ENCODE results near the gene AGPS.
"Not testable (repeated sequence)": the region's sequence is repeated elsewhere in the genome, so short reads cannot be mapped to it uniquely, and the experiment has no call there.

AGPS gene

DNA sequence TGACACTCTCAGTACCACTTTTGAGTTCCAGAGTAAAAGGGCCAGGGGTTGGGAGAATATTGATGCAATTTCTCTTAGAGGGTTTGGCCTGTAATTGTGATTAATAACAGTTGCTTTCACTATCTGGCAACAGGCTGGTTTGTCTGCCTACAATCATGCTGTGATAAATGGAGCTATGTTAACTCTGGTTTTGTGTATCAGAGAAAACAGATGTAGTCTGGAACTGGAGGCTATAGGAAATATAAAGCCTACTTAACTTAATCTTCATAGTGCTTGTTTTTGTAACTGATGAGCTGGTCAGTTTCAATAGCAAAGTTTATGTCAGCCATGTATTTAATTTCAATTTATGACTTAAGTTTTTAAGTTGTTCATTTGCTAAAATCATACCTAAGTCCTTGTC, 138.0 kb downstream of the AGPS start:
- DNase-seq (ENCODE audit: low read depth), result no peak

DNA sequence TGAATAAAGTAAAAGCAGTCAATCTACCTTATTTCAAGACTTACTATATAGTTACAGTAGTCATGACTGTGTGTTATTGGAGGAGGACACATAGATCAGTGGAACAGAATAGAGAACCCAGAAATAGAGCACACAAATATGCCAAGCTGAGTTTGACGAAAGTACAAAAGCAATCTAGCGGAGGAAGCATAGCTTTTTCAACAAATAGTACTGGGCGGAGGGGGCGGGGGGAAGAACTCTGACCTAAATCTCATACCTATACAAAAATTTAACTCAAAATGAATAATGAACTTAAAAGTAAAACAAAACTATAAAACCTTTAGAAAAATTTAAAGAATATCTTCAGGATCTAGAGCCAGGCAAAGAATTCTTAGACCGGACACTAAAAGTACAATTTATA, 139.1 kb downstream of the AGPS start:
- no peak for DNase-seq (ENCODE audit: low read depth)

DNA sequence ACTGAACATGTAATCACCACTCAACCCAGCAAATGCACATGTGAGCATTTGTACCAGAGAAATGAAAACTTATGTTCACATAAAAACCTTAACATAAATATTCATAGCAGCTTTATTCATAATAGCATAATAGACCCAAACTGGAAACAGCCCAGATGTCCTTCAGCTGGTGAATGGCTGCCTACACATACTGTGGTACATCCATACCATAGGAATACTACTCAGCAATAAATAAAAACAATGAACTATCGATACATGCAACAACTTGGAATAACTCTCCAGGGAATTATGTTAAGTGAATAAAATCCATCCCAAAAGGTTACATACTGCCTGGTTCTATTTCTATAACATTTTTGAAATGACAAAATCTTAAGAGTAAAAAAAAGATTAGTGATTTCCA, 140.0 kb downstream of the AGPS start:
- DNase-seq (ENCODE audit: low read depth), result no peak

DNA sequence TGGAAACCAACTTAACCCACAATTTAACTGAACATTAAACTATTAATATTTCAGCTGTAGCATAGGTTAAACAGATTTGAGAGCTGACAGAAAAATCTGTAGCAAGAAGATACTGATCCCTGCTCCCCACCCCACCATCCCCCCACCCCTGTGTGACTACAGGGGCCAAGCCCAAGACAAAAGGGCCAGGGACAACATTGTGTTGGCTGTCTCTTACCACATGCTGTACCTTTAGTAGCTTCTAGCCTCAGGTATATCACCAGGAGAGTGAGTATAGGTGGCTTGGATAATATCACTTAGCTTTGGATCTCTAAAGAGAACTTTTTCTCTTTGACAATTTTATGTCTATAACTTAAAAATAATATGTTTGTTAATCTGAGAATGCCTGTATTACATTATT, 140.7 kb downstream of the AGPS start:
- no peak for DNase-seq (ENCODE audit: low read depth)

DNA sequence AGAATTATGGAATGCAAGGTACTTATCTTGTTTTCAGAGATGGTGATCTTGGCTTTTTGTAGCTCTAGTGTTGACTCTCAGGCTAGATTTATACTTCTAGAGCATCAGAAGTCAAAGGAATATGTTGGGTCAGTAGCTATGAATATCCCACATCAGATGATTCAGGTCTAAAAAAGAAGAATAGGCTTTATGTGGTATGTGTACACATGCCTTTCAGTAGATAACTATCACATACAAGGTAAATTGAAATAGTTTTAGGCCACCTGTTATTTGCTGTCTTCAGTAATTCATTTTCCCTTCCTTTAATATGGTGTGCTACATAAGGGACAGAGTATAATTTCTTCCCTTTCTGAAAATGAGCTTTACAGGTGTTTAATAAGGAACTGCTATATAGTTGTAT, 142.4 kb downstream of the AGPS start:
- DNase-seq (ENCODE audit: low read depth), result no peak

DNA sequence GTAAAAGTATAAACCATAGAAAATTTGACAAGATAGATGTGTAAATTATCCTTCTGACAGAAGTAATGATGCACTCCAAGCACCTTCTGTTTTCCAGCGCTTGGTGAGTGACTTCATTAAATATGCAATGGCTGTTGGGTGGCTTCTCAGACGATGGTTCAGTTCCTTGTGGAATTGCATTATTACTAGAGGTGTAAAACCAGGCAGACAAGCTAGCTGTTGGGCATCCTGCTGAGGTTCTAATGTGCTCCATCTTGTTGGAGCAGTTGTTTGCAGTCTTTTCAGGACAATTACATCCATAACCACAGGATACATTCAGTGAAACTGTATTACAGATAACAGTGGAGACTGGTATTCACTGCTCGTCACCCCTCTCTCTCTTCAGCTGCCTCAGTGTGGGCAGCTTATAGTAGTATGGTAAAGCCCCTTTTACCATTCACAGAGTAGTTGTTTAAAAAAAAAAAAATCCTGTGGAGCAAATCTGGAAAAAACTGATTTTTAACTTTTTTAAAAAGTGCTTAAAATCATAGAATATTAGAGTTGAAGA, 143.5 kb downstream of the AGPS start:
- DNase-seq (ENCODE audit: low read depth), result no peak

DNA sequence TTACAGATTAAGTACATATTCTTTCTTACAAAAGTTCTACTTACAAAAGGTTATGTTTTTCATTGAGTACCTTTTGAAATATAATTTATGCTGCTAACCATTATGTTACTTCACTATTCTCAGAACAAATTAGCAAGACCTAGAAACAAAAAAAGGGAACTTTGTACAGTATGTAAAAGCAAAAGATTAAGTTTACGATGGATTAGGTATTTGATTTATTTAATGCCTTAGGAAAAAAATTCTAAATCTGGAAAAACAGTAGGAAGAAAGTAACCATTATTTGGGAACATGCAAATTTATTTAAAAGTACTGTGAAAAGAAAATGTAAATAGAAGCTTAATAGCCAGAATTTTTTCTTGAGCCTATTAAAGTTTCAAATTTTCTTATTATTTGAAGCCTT, 144.6 kb downstream of the AGPS start:
- no peak for DNase-seq (ENCODE audit: low read depth)

DNA sequence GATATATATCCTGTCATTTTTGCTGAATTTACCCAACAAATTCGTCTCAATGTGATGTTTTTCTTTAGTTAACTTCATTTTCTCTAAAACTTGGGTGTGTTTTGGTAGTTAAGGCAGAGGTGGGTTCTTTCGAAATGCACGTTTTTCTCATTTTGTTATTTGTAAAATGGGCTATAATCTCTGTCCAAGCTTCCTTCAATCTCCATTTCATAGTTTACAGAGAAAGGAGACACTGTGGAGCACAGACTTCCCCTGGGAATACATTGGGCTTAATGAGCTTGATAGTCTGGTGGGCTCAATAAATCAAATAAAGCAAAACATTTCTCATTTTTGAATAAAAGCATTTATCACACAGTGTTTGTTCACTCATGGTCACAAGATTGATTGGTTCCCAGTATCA, 145.1 kb downstream of the AGPS start:
- DNase-seq (ENCODE audit: low read depth), result no peak

DNA sequence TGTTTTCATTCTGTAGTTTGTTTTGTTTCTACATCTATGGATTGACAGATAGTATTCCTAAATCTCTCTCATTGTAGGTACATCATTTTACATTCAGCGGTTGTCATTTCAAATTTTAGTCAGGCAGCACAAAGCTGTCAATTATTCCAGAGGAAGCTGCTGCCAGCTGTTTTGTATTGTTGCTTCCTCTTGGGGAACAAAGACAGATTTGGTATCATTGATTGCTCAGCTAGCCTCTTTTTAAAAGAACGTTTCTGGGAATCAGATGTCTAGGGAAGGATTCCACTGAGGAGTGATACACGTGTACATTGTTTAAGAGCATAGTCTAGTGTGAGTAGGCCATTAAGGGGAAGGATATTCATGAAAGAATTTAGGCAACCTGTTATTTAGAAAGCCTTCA, 145.8 kb downstream of the AGPS start:
- no peak for DNase-seq (ENCODE audit: low read depth)

DNA sequence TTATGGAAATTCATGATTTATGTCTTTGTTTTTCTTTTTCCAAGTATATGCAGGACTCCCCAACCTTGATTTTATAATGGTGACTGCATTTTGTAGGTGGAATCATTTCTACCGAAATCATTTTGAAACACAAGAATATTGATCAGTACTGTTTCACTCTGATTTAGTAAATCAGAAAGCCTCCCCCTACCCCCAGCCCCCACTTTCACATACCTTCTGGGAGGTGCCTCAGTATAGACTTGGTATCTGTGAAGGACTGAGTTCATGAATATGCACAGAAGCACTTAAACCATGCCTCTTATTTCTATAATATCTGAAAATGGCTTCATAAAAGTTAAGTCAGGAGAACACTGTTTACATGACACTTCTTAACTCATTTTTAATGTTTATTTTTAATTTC, 147.7 kb downstream of the AGPS start:
- DNase-seq (ENCODE audit: low read depth), result no peak

DNA sequence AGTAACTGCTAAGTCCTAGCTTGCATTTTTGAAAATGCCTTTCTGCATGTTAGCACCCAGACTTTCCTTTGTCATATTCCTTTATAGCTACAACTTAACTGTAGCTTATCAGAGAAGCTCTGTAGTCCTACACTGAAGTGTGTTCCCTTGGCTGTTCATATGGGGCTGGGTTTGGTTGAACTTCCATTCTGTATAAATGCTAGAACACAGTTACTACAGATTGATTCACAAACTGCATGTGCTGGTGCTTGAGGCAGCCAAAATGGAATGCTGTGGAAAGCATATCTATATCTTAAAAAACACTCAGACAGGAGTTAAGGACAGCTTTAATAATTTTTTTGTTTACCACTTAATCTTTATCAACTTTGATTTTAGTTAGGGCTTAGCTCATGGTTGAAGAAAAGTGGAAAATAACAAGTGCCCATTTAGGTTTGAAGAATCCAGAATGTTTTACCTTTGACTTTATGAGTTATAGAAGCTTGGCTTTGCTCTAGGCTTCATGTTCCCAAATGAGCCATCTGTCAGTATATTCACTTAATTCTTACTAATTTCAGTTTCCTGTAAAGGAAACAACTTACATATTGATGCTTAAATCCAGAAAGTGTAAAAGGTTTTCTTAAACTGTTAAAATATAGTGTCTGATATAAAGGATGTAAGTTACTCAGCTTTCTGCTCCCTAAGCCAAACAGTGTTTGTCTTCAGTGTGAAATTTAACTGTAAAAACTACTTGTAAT, 148.9 kb downstream of the AGPS start:
- no peak for DNase-seq (ENCODE audit: low read depth)

DNA sequence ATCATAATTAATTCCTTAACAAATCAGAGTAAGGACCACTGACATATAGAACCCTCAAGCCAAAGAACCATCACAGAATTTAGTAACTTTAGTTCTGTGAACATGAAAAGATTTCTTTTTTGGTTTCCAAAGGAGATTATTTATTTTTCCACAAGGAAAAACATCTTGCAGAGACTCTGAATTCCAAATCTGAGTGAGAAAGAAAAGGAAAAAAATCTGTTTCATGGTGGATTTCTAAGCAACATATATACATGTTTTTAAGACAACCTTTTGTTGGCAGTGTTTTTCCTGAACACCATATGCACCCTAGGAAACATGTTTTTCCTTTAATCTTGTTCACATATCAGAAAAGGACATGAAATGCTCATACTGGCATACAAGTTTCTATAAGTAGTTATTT, 149.8 kb downstream of the AGPS start:
- no peak for DNase-seq (ENCODE audit: low read depth)

DNA sequence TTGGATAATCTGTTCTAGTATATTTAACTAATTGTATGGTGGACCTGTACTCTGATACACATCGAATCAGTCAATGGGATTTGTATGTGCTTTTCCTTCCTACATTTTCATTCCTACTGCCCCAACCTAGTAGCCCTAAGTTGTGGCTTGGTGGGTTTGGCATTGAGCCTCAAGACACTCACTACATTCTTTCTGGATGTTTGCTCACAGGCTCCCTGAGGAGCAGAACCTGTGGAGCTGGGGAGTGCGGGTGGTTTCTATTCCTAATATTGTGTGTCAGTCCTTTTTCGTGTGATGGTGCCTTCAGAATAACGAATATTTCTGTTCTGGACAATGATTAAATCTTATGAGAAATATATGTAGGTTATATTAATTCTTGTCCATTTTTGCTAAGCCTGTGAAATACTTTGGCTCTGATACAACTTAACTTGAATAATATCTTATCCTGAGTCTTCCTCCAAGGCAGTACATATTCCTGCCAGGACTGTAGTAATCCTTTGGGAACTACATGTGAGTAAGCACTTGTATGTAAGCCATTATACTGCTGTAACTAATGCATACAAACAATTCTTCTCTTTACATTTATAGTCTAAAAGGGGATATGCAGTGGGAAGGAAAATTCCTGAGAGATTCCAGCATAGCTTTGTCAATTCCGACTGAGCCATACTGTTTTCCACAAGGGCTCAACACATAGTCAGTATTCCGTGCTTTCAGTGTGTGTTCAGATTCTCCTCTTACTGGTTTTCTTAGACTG, 150.6 kb downstream of the AGPS start:
- DNase-seq (ENCODE audit: low read depth), result no peak

DNA sequence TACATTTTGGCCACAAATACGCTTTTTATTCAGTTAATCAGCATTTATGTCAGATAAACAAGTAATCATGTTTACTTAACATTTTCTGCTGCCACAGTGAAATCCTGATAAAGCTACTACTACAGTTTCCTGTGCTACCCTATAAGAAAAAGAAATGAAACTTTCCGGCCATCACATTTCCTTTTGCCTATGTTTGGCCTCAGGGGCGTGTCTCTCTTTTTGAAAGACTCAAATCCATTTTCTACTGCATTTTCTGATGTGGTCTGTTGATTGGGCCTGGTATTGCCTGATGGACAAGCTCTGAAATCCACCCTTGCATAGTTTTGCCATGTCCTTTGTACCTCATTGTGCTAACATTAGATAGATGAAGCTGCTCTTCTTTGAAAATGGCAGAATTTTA, 152.6 kb downstream of the AGPS start:
- no peak for DNase-seq (ENCODE audit: low read depth)

DNA sequence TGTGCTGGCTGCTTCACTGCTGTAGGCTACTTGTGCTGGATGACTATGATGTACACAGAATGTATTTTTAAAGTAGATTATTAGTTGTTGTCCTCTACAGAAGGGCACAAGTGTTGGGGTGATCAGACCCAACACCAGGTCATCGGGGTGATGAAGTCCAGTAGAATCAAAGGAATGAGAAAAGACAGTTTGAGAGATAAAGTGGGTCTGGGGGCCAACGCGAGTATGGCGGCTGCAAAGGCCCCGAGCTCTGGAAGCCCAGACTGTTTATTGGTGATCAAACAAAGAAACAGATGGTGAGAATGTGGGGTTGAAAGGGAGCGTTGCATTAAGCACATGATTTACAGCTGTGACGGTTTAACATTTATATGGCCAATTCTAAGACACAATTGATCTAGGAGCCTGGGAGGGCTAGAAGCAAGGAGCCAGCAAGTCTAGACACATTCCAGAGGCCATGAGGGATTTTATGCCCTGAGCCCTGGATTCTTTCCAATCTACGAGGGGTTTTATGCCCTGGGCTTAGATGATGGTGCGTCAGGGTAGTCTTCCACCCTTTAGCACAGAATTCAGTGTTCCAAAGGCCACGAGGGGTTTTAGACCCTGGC, 153.5 kb downstream of the AGPS start:
- no peak for DNase-seq (ENCODE audit: low read depth)

DNA sequence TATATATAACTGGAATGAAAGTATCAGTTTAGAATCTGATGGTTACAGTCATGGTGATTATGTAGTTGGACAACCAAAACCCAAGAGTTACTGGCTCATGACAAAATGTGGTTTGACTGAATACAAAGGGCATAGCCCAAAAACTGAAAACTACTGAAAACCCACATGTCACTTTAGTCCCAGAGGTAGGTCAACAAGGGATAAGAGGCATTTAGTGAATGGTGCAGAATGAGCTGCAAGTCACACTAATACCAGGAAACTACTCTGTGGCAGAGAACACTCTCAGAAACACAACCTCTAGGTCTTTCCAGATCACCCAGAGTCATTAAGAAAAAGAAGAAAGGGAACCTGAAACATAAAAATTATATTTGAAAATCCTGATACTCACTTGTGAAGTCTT, 154.5 kb downstream of the AGPS start:
- no peak for DNase-seq (ENCODE audit: low read depth)

DNA sequence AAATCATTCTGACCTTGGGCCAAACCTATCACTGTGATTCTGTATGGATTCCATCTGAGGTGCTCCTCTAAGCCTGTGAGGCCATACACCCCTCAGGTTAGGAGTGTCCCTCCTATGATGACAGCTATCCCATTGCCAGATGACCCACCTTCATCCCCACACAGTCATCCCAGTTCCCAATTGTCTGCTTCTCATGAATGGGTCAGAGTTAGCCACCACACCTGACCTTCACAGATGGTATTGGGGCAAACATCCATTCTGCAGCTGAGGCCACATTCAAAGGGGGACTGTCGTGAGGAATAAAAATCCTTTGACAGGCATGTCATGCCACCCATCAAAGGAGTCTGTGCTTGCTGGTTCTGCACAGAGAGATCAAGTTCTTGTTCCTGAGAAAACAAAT, 155.2 kb downstream of the AGPS start:
- no peak for DNase-seq (ENCODE audit: low read depth)

DNA sequence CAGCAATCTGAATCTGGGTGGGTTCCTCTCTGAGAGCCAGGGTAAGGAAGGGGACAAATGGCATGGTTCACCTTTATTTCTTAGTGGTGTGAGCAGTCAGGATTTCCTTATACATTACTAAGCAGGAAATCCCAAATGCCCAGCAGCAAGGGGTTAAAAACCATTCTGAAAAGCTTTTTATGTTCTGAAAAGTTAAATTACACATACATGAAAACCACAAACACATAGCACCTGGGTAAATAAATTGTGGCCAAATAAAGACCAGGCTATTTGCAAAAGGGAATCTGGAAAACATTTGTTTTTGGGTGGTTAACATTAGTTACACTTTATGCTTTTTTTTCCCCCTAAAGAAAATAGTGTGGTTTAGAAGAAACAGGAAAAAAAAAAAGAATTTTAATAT, 156.1 kb downstream of the AGPS start:
- no peak for DNase-seq (ENCODE audit: low read depth)

DNA sequence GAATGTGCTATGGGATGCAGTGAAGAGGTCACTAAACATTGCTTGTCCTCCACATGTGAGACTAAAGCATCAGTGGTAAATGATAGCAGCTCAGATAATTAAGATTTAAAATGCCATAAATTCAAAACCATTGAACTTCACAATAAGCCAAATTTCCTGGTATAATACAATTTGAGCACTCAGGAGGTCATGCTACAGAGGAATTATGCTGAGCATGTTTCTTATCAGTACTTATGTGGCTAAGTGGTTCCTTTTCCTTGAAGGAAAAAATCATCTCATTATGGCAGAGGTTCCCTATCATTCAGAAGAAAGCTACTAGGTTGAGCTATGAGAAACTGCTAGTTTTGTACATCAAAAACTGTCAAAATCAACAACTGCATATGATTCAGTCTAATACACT, 156.6 kb downstream of the AGPS start:
- no peak for DNase-seq (ENCODE audit: low read depth)

DNA sequence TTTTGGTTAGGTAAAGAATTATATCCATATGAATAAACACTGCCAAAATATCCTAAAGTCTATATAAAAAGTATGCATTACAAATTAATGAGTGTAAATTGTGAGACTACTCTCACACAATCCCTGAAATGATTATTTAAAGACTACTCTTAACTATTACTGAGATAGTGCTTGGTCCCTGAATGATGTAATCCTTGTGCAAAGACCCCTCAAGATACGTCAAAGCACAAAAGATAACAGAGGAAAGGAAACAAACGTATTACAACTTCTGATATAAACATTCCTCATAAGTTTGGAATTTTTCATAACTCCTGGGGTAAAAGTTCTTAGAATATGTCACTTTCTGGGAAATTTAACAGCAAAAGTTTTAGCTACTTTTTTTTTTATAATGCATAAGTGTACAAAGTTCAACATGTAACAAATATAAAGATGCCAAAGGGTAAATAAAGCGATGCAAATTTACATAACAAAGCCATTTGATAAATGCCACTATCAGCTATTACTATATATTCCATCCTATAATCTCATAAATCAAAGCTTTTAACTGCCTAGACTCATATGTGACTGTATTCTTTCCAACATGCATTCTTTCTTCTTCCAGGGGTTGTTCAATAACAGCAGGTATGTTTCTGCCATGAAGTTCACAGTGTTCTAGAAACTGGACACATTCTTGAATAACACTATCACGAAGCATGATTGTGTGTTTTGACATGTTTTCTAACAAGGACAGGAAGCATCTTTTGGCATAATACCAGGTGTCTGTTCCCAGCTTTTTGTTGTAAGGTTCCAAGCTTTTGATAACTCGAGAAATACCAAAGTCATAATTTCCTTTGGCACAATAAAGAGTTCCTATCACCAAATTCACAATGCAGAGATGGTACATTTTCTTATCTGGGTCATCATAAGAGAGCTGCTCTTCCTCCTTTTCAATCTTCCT, 158.0 kb downstream of the AGPS start:
- DNase-seq (ENCODE audit: low read depth), result no peak

DNA sequence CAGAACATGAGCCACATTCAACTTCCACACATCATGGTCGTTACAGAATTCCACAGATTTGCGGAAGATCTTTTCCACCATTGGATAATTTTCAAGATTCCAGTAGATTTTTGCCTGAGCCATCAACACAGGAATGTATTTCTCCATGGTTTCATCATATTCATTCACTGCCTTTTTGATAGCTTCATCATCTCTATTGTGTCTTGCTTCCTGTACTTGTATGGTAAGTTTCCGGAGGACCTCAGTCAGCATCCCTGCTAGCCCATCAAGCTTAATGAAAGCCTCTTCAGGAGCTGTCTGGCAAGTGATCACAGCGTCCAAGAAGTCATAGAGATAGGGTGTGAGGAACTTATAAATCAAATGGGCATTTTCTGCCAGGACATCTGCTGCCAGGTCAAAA, 158.8 kb downstream of the AGPS start:
- DNase-seq (ENCODE audit: low read depth), result not testable (repeated sequence)

DNA sequence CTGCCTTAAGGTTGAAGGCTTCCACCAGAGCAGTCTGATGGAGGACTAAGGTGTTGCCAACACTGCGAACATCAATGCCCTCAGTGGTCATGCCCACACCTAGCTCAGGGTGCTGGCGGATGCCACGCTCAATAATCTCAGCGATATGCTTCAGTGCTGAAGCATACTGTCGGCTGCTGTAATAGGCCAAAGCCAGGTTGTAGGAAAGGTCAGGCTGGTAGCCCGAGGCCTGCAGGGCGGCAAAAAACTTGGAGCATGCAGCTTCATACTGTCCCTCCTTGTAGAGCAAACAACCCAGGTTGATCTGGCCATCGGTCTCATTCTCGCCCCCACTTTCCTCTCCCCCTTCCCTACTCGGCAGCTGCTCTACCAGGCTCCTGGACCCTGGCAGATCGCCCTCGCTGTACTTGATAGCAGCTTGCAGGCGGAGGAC, 159.4 kb downstream of the AGPS start:
- DNase-seq (ENCODE audit: low read depth), result no peak
